Mesothelial cell of epicardium (in vitro differentiated cells): ENCODE measurements around the gene FEZF1. TPM values are rescaled to one million over a fixed set of nuclear protein-coding genes. Genes with fewer than 3 reads are reported as not detected.

Source experiments
- DNase-seq, 2 experiments: peaks; one replicate each; pipeline ENCODE4 v3.0.0; 2021; ENCODE audit warnings: low spot score in 2 of 2; ENCODE audit not compliant: unreplicated experiment in 2 of 2
- H3K27ac Mint-ChIP-seq: 2 replicates; pipeline ENCODE4 v1.8.0; 2021; ENCODE audit warnings: mixed read lengths
- H3K27me3 Mint-ChIP-seq: 2 replicates; pipeline ENCODE4 v1.8.0; 2021; ENCODE audit warnings: low read depth, mixed read lengths
- H3K36me3 Mint-ChIP-seq: 2 replicates; pipeline ENCODE4 v1.8.0; 2021; ENCODE audit warnings: mixed read lengths
- H3K4me1 Mint-ChIP-seq: 2 replicates; pipeline ENCODE4 v1.8.0; 2021; ENCODE audit warnings: mixed read lengths
- H3K4me3 Mint-ChIP-seq: 2 replicates; pipeline ENCODE4 v1.8.0; 2021; ENCODE audit warnings: mild to moderate bottlenecking, moderate library complexity, mixed read lengths
- H3K9me3 Mint-ChIP-seq: 2 replicates; pipeline ENCODE4 v1.8.0; 2021; ENCODE audit warnings: mixed read lengths
- total RNA-seq: library from RNA; stranded (reverse); gene quantifications from 3 replicates; pipeline ENCODE4 v1.2.1, GENCODE V29; 2021
- TF ChIP-seq, protein P1 (sequence below): fragments of 200-600 bp; sonication (generic); IDR thresholded peaks from one replicate; pipeline ENCODE4 v1.5.0; 2021; ENCODE audit warnings: antibody characterized with exemption; ENCODE audit not compliant: unreplicated experiment

The FEZF1 gene
- total RNA-seq, 1 donor from 2014 or later: not detected

DNA sequence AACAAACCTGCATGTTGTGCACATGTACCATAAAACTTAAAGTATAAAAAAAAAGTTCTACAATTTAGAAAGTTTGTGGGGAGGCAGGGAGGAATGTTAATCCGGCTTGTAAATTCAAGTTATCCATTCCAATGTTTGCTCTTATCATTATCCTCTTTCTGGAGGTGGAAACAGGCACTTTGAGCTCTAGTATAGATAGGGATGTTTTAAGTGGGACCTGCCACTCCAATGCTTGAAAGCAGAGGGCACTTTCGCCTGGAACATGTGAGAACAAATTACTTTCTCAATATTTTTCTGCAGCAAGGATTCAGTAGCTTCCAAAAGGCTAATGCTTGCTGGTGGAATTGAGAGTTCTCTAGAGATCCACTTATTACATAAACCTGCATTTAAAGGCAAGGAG is 45.6 kb downstream of the FEZF1 start:
- Mint-ChIP-seq H3K9me3 (no peaks in the 10 kb centered on the region), H3K4me3 (no peak overlapping the region), H3K27me3 (peaks cover 36% of the 10 kb centered on the region), H3K36me3 (no peaks in the 10 kb centered on the region), H3K27ac (no peak overlapping the region), H3K4me1 (no peaks in the 10 kb centered on the region)
- TF ChIP-seq, protein P1, sequence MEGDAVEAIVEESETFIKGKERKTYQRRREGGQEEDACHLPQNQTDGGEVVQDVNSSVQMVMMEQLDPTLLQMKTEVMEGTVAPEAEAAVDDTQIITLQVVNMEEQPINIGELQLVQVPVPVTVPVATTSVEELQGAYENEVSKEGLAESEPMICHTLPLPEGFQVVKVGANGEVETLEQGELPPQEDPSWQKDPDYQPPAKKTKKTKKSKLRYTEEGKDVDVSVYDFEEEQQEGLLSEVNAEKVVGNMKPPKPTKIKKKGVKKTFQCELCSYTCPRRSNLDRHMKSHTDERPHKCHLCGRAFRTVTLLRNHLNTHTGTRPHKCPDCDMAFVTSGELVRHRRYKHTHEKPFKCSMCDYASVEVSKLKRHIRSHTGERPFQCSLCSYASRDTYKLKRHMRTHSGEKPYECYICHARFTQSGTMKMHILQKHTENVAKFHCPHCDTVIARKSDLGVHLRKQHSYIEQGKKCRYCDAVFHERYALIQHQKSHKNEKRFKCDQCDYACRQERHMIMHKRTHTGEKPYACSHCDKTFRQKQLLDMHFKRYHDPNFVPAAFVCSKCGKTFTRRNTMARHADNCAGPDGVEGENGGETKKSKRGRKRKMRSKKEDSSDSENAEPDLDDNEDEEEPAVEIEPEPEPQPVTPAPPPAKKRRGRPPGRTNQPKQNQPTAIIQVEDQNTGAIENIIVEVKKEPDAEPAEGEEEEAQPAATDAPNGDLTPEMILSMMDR: no peak
- DNase-seq: no peak

GRCh38 chr7:122257056-122257455 is 47.5 kb downstream of the FEZF1 start:
- TF ChIP-seq, protein P1: no peak
- no peak for DNase-seq

DNA sequence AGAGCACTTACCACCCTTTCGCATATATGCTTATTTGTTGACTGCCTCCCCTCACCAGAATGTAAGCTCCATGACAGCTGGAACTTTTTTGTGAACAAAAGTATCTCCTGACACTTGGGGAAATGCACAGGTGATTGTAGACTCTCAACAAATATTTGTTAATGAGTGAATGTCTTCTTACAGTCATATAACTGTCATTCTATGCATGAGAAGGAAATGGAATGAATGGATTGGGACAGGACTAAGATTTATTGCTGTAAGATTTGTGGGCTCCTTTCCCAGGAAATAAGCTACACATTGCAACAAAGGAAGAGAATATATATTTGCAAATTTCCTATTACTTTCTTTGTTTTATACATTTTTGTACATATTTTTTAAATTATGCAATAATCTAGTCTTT is 48.5 kb downstream of the FEZF1 start:
- no peaks in the 10 kb centered on the region for H3K4me1 Mint-ChIP-seq
- no peak for DNase-seq
- peaks cover 44% of the 10 kb centered on the region for H3K27me3 Mint-ChIP-seq
- no peak overlapping the region for H3K27ac Mint-ChIP-seq
- H3K36me3 Mint-ChIP-seq: no peaks in the 10 kb centered on the region
- no peak overlapping the region for H3K4me3 Mint-ChIP-seq
- no peaks in the 10 kb centered on the region for H3K9me3 Mint-ChIP-seq
- TF ChIP-seq, protein P1: no peak

More at GRCh38 chr7:122257056-122257455, 47.5 kb downstream of the FEZF1 start:
- Mint-ChIP-seq H3K27ac (no peak overlapping the region), H3K36me3 (no peaks in the 10 kb centered on the region), H3K9me3 (no peaks in the 10 kb centered on the region), H3K4me1 (no peaks in the 10 kb centered on the region), H3K4me3 (no peak overlapping the region), H3K27me3 (peaks cover 41% of the 10 kb centered on the region)

DNA sequence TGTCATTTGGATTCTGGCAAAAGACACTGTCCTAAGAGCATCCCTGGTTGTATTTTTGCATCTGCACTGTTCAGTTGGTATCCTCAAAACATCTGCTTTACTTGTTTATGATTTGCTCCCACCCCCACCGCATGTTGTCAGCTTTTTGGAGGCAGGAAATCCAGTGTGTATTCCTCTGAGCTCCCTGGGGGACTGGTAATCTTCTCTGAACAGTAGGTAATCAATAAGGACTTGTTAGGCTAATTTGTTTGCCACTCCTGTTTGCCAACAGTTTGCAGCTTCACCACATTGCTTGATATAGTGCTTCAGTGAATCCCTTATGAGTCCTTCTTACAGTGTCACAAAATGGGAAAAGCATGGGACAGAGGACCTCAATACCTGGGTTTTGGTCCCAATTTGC is 49.1 kb downstream of the FEZF1 start:
- peaks cover 42% of the 10 kb centered on the region for H3K27me3 Mint-ChIP-seq
- TF ChIP-seq, protein P1: no peak
- H3K27ac Mint-ChIP-seq: no peak overlapping the region
- H3K9me3 Mint-ChIP-seq: no peaks in the 10 kb centered on the region
- no peaks in the 10 kb centered on the region for H3K4me1 Mint-ChIP-seq
- H3K36me3 Mint-ChIP-seq: no peaks in the 10 kb centered on the region
- no peak overlapping the region for H3K4me3 Mint-ChIP-seq
- no peak for DNase-seq

Other genes starting within 250 kb of the FEZF1 start
- 32.7 to 35.5 TPM (median 34.2 TPM) in 3 replicates for gene AASS, start 160.5 kb downstream of the FEZF1 start, total RNA-seq